ENCODE results near the gene ZNF804A. TPM values are rescaled to one million over a fixed set of nuclear protein-coding genes. Genes with fewer than 3 reads are reported as not detected.

The ZNF804A gene
- total RNA-seq, 1 donor from 2014 or later, result under 0.01 TPM

DNA sequence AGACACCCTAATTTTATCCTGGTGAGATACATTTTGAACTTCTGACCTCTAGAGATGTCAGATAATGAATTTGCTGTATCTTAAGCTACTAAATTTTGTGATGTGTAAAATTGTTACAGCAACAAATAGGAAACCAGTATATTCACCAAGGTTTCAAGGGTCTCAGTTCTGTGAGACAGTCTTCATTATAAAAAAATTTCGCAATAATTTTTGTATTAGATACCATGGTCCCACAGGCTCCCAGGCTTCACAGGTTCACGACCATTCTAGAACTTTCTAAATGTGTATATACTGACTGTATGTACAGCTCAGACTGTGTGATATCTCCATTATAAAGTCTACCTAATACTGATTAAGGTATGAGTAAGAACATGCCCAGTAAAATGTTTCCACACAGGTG lies 181.4 kb downstream of the ZNF804A start:
- Histone ChIP-seq H3K9me3 (ENCODE audit: control insufficient read depth in 3 of 3, low read length in 3 of 3) (no peaks in the 10 kb centered on the region), H3K27ac (ENCODE audit: low read depth, low read length) (no peak overlapping the region), H3K9ac (ENCODE audit: low read depth in 1 of 3, low read length in 3 of 3) (no peak overlapping the region), H3K4me1 (ENCODE audit: control insufficient read depth in 3 of 3, insufficient read depth in 3 of 3, low read length in 3 of 3) (no peaks in the 10 kb centered on the region), H3K4me3 (ENCODE audit: low read length in 3 of 3) (no peak overlapping the region), H3K27me3 (ENCODE audit: control insufficient read depth in 3 of 3, insufficient read depth in 3 of 3, low read length in 3 of 3) (no peaks in the 10 kb centered on the region), H3K36me3 (ENCODE audit: control insufficient read depth in 3 of 3, insufficient read depth in 3 of 3, low read length in 3 of 3) (no peaks in the 10 kb centered on the region)

GRCh38 chr2:184780384-184780783 lies 182.1 kb downstream of the ZNF804A start:
- Histone ChIP-seq H3K9ac (ENCODE audit: low read depth in 1 of 3, low read length in 3 of 3) (no peak overlapping the region), H3K4me3 (ENCODE audit: low read length in 3 of 3) (no peak overlapping the region)

GRCh38 chr2:184780944-184781343 lies 182.6 kb downstream of the ZNF804A start:
- H3K36me3 ChIP-seq (ENCODE audit: control insufficient read depth in 3 of 3, insufficient read depth in 3 of 3, low read length in 3 of 3), result no peaks in the 10 kb centered on the region
- no peak overlapping the region for H3K4me3 ChIP-seq (ENCODE audit: low read length in 3 of 3)
- no peak overlapping the region for H3K9ac ChIP-seq (ENCODE audit: low read depth in 1 of 3, low read length in 3 of 3)
- H3K27me3 ChIP-seq (ENCODE audit: control insufficient read depth in 3 of 3, insufficient read depth in 3 of 3, low read length in 3 of 3), result no peaks in the 10 kb centered on the region
- H3K27ac ChIP-seq (ENCODE audit: low read depth, low read length), result no peak overlapping the region
- no peaks in the 10 kb centered on the region for H3K9me3 ChIP-seq (ENCODE audit: control insufficient read depth in 3 of 3, low read length in 3 of 3)
- H3K4me1 ChIP-seq (ENCODE audit: control insufficient read depth in 3 of 3, insufficient read depth in 3 of 3, low read length in 3 of 3), result no peaks in the 10 kb centered on the region

More at GRCh38 chr2:184780384-184780783, 182.1 kb downstream of the ZNF804A start:
- Histone ChIP-seq H3K4me1 (ENCODE audit: control insufficient read depth in 3 of 3, insufficient read depth in 3 of 3, low read length in 3 of 3) (no peaks in the 10 kb centered on the region), H3K27me3 (ENCODE audit: control insufficient read depth in 3 of 3, insufficient read depth in 3 of 3, low read length in 3 of 3) (no peaks in the 10 kb centered on the region), H3K9me3 (ENCODE audit: control insufficient read depth in 3 of 3, low read length in 3 of 3) (no peaks in the 10 kb centered on the region), H3K36me3 (ENCODE audit: control insufficient read depth in 3 of 3, insufficient read depth in 3 of 3, low read length in 3 of 3) (no peaks in the 10 kb centered on the region), H3K27ac (ENCODE audit: low read depth, low read length) (no peak overlapping the region)

DNA sequence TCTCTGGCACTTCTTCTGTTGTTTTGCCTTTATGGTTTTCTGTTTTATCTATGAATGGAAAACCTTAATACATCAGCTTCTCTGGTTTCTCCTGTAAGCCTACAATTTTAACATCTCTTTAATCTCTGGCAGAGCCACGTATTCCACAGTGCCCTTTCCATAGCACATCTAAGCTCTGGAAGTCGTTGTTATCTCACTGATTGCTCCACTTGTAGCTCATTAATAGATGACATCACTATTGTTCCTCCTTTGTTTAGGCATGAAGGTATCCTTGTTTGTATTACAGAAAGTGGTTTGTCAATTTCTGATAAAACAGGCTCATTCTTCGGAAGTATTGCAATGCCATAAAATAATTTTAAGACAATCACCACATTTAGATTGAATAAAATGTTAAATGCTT lies 185.2 kb downstream of the ZNF804A start:
- no peaks in the 10 kb centered on the region for H3K4me1 ChIP-seq (ENCODE audit: control insufficient read depth in 3 of 3, insufficient read depth in 3 of 3, low read length in 3 of 3)
- no peaks in the 10 kb centered on the region for H3K27me3 ChIP-seq (ENCODE audit: control insufficient read depth in 3 of 3, insufficient read depth in 3 of 3, low read length in 3 of 3)
- no peak overlapping the region for H3K9ac ChIP-seq (ENCODE audit: low read depth in 1 of 3, low read length in 3 of 3)

GRCh38 chr2:184793176-184793575 lies 194.8 kb downstream of the ZNF804A start:
- Histone ChIP-seq H3K9me3 (ENCODE audit: control insufficient read depth in 3 of 3, low read length in 3 of 3) (no peaks in the 10 kb centered on the region), H3K9ac (ENCODE audit: low read depth in 1 of 3, low read length in 3 of 3) (no peak overlapping the region), H3K27ac (ENCODE audit: low read depth, low read length) (no peak overlapping the region), H3K4me1 (ENCODE audit: control insufficient read depth in 3 of 3, insufficient read depth in 3 of 3, low read length in 3 of 3) (no peaks in the 10 kb centered on the region), H3K27me3 (ENCODE audit: control insufficient read depth in 3 of 3, insufficient read depth in 3 of 3, low read length in 3 of 3) (no peaks in the 10 kb centered on the region), H3K36me3 (ENCODE audit: control insufficient read depth in 3 of 3, insufficient read depth in 3 of 3, low read length in 3 of 3) (no peaks in the 10 kb centered on the region), H3K4me3 (ENCODE audit: low read length in 3 of 3) (no peak overlapping the region)

More for the DNA sequence above, 185.2 kb downstream of the ZNF804A start:
- Histone ChIP-seq H3K4me3 (ENCODE audit: low read length in 3 of 3) (no peak overlapping the region), H3K36me3 (ENCODE audit: control insufficient read depth in 3 of 3, insufficient read depth in 3 of 3, low read length in 3 of 3) (no peaks in the 10 kb centered on the region), H3K27ac (ENCODE audit: low read depth, low read length) (no peak overlapping the region), H3K9me3 (ENCODE audit: control insufficient read depth in 3 of 3, low read length in 3 of 3) (no peaks in the 10 kb centered on the region)

GRCh38 chr2:184799379-184799778 lies 201.1 kb downstream of the ZNF804A start:
- Histone ChIP-seq H3K9ac (ENCODE audit: low read depth in 1 of 3, low read length in 3 of 3) (no peak overlapping the region), H3K4me1 (ENCODE audit: control insufficient read depth in 3 of 3, insufficient read depth in 3 of 3, low read length in 3 of 3) (no peaks in the 10 kb centered on the region), H3K9me3 (ENCODE audit: control insufficient read depth in 3 of 3, low read length in 3 of 3) (no peaks in the 10 kb centered on the region), H3K36me3 (ENCODE audit: control insufficient read depth in 3 of 3, insufficient read depth in 3 of 3, low read length in 3 of 3) (no peaks in the 10 kb centered on the region), H3K4me3 (ENCODE audit: low read length in 3 of 3) (no peak overlapping the region), H3K27ac (ENCODE audit: low read depth, low read length) (no peak overlapping the region), H3K27me3 (ENCODE audit: control insufficient read depth in 3 of 3, insufficient read depth in 3 of 3, low read length in 3 of 3) (no peaks in the 10 kb centered on the region)

- Histone ChIP-seq H3K27ac (ENCODE audit: low read depth, low read length) (no peak overlapping the region), H3K9me3 (ENCODE audit: control insufficient read depth in 3 of 3, low read length in 3 of 3) (no peaks in the 10 kb centered on the region), H3K36me3 (ENCODE audit: control insufficient read depth in 3 of 3, insufficient read depth in 3 of 3, low read length in 3 of 3) (no peaks in the 10 kb centered on the region), H3K9ac (ENCODE audit: low read depth in 1 of 3, low read length in 3 of 3) (no peak overlapping the region), H3K4me3 (ENCODE audit: low read length in 3 of 3) (no peak overlapping the region), H3K27me3 (ENCODE audit: control insufficient read depth in 3 of 3, insufficient read depth in 3 of 3, low read length in 3 of 3) (no peaks in the 10 kb centered on the region), H3K4me1 (ENCODE audit: control insufficient read depth in 3 of 3, insufficient read depth in 3 of 3, low read length in 3 of 3) (no peaks in the 10 kb centered on the region)
Measured at GRCh38 chr2:184814421-184814820, 216.1 kb downstream of the ZNF804A start.

DNA sequence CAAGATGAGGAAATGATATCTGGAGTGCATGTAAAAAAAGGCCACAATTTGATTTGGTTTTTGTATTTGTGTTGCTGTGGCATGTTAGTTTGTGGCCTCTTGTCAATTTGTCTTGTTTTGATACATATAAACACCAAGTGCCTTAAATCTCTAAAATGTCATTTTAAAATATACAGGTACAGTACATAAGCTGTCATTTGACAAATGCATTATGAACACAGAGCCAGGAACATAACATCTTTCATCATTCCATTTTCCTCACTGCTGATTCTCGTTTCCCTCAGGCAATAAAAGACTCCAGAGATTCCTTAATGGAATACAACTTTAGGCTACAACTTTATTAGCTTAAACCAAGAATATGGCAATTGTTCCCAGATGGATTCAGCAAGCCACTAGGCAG lies 217.5 kb downstream of the ZNF804A start:
- H3K27me3 ChIP-seq (ENCODE audit: control insufficient read depth in 3 of 3, insufficient read depth in 3 of 3, low read length in 3 of 3), result no peaks in the 10 kb centered on the region
- H3K9me3 ChIP-seq (ENCODE audit: control insufficient read depth in 3 of 3, low read length in 3 of 3), result no peaks in the 10 kb centered on the region
- H3K36me3 ChIP-seq (ENCODE audit: control insufficient read depth in 3 of 3, insufficient read depth in 3 of 3, low read length in 3 of 3), result no peaks in the 10 kb centered on the region
- no peaks in the 10 kb centered on the region for H3K4me1 ChIP-seq (ENCODE audit: control insufficient read depth in 3 of 3, insufficient read depth in 3 of 3, low read length in 3 of 3)
- H3K9ac ChIP-seq (ENCODE audit: low read depth in 1 of 3, low read length in 3 of 3), result no peak overlapping the region
- H3K27ac ChIP-seq (ENCODE audit: low read depth, low read length), result no peak overlapping the region
- H3K4me3 ChIP-seq (ENCODE audit: low read length in 3 of 3), result no peak overlapping the region

- no peaks in the 10 kb centered on the region for H3K4me1 ChIP-seq (ENCODE audit: control insufficient read depth in 3 of 3, insufficient read depth in 3 of 3, low read length in 3 of 3)
- H3K9me3 ChIP-seq (ENCODE audit: control insufficient read depth in 3 of 3, low read length in 3 of 3), result no peaks in the 10 kb centered on the region
- no peaks in the 10 kb centered on the region for H3K36me3 ChIP-seq (ENCODE audit: control insufficient read depth in 3 of 3, insufficient read depth in 3 of 3, low read length in 3 of 3)
- no peak overlapping the region for H3K4me3 ChIP-seq (ENCODE audit: low read length in 3 of 3)
- H3K9ac ChIP-seq (ENCODE audit: low read depth in 1 of 3, low read length in 3 of 3), result no peak overlapping the region
- no peaks in the 10 kb centered on the region for H3K27me3 ChIP-seq (ENCODE audit: control insufficient read depth in 3 of 3, insufficient read depth in 3 of 3, low read length in 3 of 3)
- no peak overlapping the region for H3K27ac ChIP-seq (ENCODE audit: low read depth, low read length)
Measured at GRCh38 chr2:184824597-184824996, 226.3 kb downstream of the ZNF804A start.

- Histone ChIP-seq H3K36me3 (ENCODE audit: control insufficient read depth in 3 of 3, insufficient read depth in 3 of 3, low read length in 3 of 3) (no peaks in the 10 kb centered on the region), H3K9ac (ENCODE audit: low read depth in 1 of 3, low read length in 3 of 3) (no peak overlapping the region), H3K9me3 (ENCODE audit: control insufficient read depth in 3 of 3, low read length in 3 of 3) (no peaks in the 10 kb centered on the region), H3K27ac (ENCODE audit: low read depth, low read length) (no peak overlapping the region), H3K27me3 (ENCODE audit: control insufficient read depth in 3 of 3, insufficient read depth in 3 of 3, low read length in 3 of 3) (no peaks in the 10 kb centered on the region), H3K4me1 (ENCODE audit: control insufficient read depth in 3 of 3, insufficient read depth in 3 of 3, low read length in 3 of 3) (no peaks in the 10 kb centered on the region), H3K4me3 (ENCODE audit: low read length in 3 of 3) (no peak overlapping the region)
Measured at GRCh38 chr2:184830531-184830930, 232.2 kb downstream of the ZNF804A start.

All from skeletal muscle tissue (tissue), 4 donors.